ENCODE measurements around the gene SMIM45.

Gene SMIM45

DNA sequence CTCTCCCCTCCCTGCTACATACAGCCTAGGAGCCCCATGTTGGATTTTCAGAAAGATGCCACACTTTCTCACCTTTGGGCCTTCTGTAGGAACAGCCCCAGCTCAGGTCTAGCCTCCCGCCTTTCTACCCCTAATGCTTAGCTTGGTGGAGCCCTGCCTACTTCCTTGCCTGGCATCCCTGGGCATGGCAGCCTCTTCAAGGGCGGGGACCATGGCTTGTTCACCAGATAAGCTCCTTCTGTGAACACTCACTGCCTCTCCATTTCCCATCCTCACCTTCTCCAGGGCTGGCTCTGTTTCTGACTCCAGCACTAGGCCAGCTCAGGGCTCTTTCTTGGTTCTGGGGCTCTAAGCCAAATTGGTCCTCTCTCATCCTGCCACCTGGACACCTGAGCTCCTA, 18.7 kb downstream of the SMIM45 start:
- Histone ChIP-seq H3K36me3 (ENCODE audit: control insufficient read depth in 2 of 2, extremely low read depth in 1 of 2, insufficient read depth in 1 of 2, low read length in 1 of 2) (no peaks in the 10 kb centered on the region), H3K27me3 (replicated peaks in 1 of 2; ENCODE audit: control insufficient read depth in 2 of 2, extremely low read depth in 1 of 2, insufficient read depth in 2 of 2, low read length in 1 of 2) (peaks cover 0 to 46% of the 10 kb centered on the region in 2 experiments), H3K4me1 (ENCODE audit: control insufficient read depth in 1 of 2, extremely low read depth in 1 of 2, insufficient read depth in 2 of 2, low read length in 2 of 2) (no peaks in the 10 kb centered on the region), H3K4me3 (ENCODE audit: control insufficient read depth in 1 of 2, extremely low read depth in 1 of 2, low read length in 1 of 2) (no peak overlapping the region), H3K9me3 (no peaks in the 10 kb centered on the region), H3K27ac (ENCODE audit: low read length) (no peak overlapping the region)
- Mint-ChIP-seq H3K36me3 (no peaks in the 10 kb centered on the region), H3K4me3 (no peak overlapping the region), H3K27ac (no peak overlapping the region), H3K4me1 (peaks cover 0 to 3% (median 0%) of the 10 kb centered on the region in 3 donors), H3K27me3 (peaks cover 17 to 43% of the 10 kb centered on the region in 2 donors), H3K9me3 (no peaks in the 10 kb centered on the region)
- DNase-seq (no peak), ATAC-seq (replicated peaks in 1 of 4) (no peak)
- ChIA-PET CTCF (no interaction called here), POLR2A (no interaction called here)
- 48% methylated on average over 2 of the region's 2 CpGs for WGBS (ENCODE audit: insufficient coverage)

GRCh38 chr22:41971431-41971830, 19.5 kb downstream of the SMIM45 start:
- Histone ChIP-seq H3K9me3 (no peaks in the 10 kb centered on the region), H3K36me3 (ENCODE audit: control insufficient read depth in 2 of 2, extremely low read depth in 1 of 2, insufficient read depth in 1 of 2, low read length in 1 of 2) (no peaks in the 10 kb centered on the region), H3K4me1 (ENCODE audit: control insufficient read depth in 1 of 2, extremely low read depth in 1 of 2, insufficient read depth in 2 of 2, low read length in 2 of 2) (peaks cover 0 to 6% of the 10 kb centered on the region in 2 experiments), H3K27ac (ENCODE audit: low read length) (no peak overlapping the region), H3K27me3 (replicated peaks in 1 of 2; ENCODE audit: control insufficient read depth in 2 of 2, extremely low read depth in 1 of 2, insufficient read depth in 2 of 2, low read length in 1 of 2) (peaks cover 0 to 53% of the 10 kb centered on the region in 2 experiments), H3K4me3 (ENCODE audit: control insufficient read depth in 1 of 2, extremely low read depth in 1 of 2, low read length in 1 of 2) (no peak overlapping the region)
- CTCF ChIA-PET: no interaction called here
- DNase-seq (no peak), ATAC-seq (replicated peaks in 1 of 4) (no peak)
- H3K27me3 Mint-ChIP-seq: peaks cover 24 to 50% of the 10 kb centered on the region in 2 donors
- H3K4me3 Mint-ChIP-seq: no peak overlapping the region
- no peaks in the 10 kb centered on the region for H3K36me3 Mint-ChIP-seq
- POLR2A ChIA-PET: no interaction called here
- peaks cover 0 to 10% (median 5%) of the 10 kb centered on the region in 3 donors for H3K4me1 Mint-ChIP-seq
- 84% methylated on average over 6 of the region's 11 CpGs for WGBS (ENCODE audit: insufficient coverage)
- no peak overlapping the region for H3K27ac Mint-ChIP-seq
- no peaks in the 10 kb centered on the region for H3K9me3 Mint-ChIP-seq

DNA sequence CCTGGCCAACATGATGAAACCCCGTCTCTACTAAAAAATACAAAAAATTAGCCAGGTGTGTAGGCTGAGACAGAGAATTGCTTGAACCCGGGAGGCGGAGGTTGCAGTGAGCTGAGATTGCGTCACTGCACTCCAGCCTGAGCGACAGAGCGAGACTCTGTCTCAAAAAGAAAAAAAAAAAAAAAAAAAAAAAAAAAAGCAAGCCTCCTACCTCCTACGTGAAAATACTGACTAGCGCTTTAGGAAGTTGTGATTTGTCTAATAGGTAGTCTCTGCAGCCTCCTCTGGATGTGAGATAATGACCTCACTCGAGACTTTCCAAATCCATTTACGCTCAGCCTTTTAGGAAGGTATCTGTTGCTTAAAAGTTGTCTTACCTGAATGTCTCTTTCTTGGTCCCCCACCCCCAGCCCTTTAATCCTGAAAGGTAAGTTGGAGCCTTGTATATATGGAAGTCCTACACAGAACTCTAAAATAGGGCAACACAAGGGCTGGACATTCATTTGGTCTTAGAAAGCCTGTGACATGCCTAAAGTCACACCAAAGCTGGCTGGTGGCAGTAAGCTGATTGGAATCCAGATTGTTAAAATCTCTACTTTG, 22.8 kb downstream of the SMIM45 start:
- H3K36me3 ChIP-seq (ENCODE audit: control insufficient read depth in 2 of 2, extremely low read depth in 1 of 2, insufficient read depth in 1 of 2, low read length in 1 of 2): no peaks in the 10 kb centered on the region
- Mint-ChIP-seq H3K4me1 (peaks cover 0 to 14% (median 5%) of the 10 kb centered on the region in 3 donors), H3K9me3 (no peaks in the 10 kb centered on the region), H3K27me3 (peaks cover 24 to 54% of the 10 kb centered on the region in 2 donors), H3K27ac (no peak overlapping the region), H3K36me3 (no peaks in the 10 kb centered on the region), H3K4me3 (peak overlapping the region in 2 of 3 donors; percentile 55 to 72)
- ATAC-seq (replicated peaks in 1 of 4) (no peak), DNase-seq (no peak)
- H3K27ac ChIP-seq (ENCODE audit: low read length): no peak overlapping the region
- ChIA-PET CTCF (no interaction called here), POLR2A (interaction anchor here in 1 of 2 donors (0.6 kb wide), 1 partner anchor 307 kb away, joined by 3 read pairs; no protein-coding TSS in a partner anchor)
- H3K9me3 ChIP-seq: no peaks in the 10 kb centered on the region
- no peak overlapping the region for H3K4me3 ChIP-seq (ENCODE audit: control insufficient read depth in 1 of 2, extremely low read depth in 1 of 2, low read length in 1 of 2)
- peaks cover 3 to 65% of the 10 kb centered on the region in 2 experiments for H3K27me3 ChIP-seq (replicated peaks in 1 of 2; ENCODE audit: control insufficient read depth in 2 of 2, extremely low read depth in 1 of 2, insufficient read depth in 2 of 2, low read length in 1 of 2)
- WGBS (ENCODE audit: insufficient coverage): no CpG with 5 or more reads among the region's 10 CpGs
- peaks cover 0 to 14% of the 10 kb centered on the region in 2 experiments for H3K4me1 ChIP-seq (ENCODE audit: control insufficient read depth in 1 of 2, extremely low read depth in 1 of 2, insufficient read depth in 2 of 2, low read length in 2 of 2)

DNA sequence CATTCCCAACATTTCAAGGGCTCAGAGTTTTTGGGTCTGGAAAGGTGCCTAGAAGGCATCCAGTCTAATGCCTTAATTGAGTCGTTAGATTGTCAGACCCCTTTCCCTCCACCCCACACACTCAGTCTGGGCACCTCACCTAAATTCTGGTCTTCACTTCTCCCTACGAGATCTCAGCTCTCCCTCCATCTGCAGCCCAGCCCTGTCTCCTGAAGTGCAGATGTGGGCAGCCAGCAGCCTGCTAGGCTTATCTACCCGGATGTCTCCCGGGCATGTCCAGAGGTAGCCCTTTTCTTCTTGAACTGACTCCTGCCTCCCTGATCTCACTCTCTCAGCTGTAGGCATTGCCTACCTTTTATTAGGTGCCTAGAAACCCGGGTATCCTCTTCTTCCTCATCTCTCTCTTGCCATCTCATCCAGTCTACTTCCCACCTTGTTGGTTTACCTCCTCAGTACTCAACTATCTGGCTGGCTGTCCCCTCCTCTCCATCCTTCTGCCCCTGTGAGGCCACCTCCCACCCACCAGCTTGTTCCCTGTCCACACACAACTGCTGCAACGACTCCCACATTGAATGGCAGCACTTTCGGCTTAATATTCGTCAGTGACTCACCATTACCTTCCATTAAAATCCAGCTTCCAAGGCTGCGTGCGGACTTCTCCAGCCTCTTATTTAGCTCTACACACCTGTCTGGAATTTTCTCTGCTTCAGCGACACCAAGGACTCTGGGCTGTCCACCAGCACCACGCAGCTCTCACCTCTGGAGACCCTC, 23.5 kb downstream of the SMIM45 start:
- ATAC-seq (replicated peaks in 1 of 4) (no peak), DNase-seq (no peak)
- H3K27me3 ChIP-seq (replicated peaks in 1 of 2; ENCODE audit: control insufficient read depth in 2 of 2, extremely low read depth in 1 of 2, insufficient read depth in 2 of 2, low read length in 1 of 2): peaks cover 3 to 65% of the 10 kb centered on the region in 2 experiments
- H3K4me1 ChIP-seq (ENCODE audit: control insufficient read depth in 1 of 2, extremely low read depth in 1 of 2, insufficient read depth in 2 of 2, low read length in 2 of 2): peaks cover 0 to 14% of the 10 kb centered on the region in 2 experiments
- POLR2A ChIA-PET: interaction anchor here in 1 of 2 donors (0.6 kb wide), 1 partner anchor 308 kb away, joined by 3 read pairs; no protein-coding TSS in a partner anchor
- H3K4me1 Mint-ChIP-seq: peaks cover 0 to 14% (median 5%) of the 10 kb centered on the region in 3 donors
- peak overlapping the region; percentile 55 to 72 (median 68) for H3K4me3 Mint-ChIP-seq
- H3K9me3 ChIP-seq: no peaks in the 10 kb centered on the region
- 82% methylated on average over 10 of the region's 12 CpGs for WGBS (ENCODE audit: insufficient coverage)
- peaks cover 24 to 49% of the 10 kb centered on the region in 2 donors for H3K27me3 Mint-ChIP-seq
- H3K27ac ChIP-seq (ENCODE audit: low read length): no peak overlapping the region
- no peak overlapping the region for H3K27ac Mint-ChIP-seq
- H3K9me3 Mint-ChIP-seq: no peaks in the 10 kb centered on the region
- CTCF ChIA-PET: no interaction called here
- no peak overlapping the region for H3K4me3 ChIP-seq (ENCODE audit: control insufficient read depth in 1 of 2, extremely low read depth in 1 of 2, low read length in 1 of 2)
- no peaks in the 10 kb centered on the region for H3K36me3 ChIP-seq (ENCODE audit: control insufficient read depth in 2 of 2, extremely low read depth in 1 of 2, insufficient read depth in 1 of 2, low read length in 1 of 2)
- H3K36me3 Mint-ChIP-seq: no peaks in the 10 kb centered on the region

GRCh38 chr22:41976070-41976901, 24.3 kb downstream of the SMIM45 start:
- Mint-ChIP-seq H3K27me3 (peaks cover 23 to 43% of the 10 kb centered on the region in 2 donors), H3K36me3 (no peaks in the 10 kb centered on the region), H3K4me3 (peak overlapping the region; percentile 55 to 72 (median 68)), H3K9me3 (no peaks in the 10 kb centered on the region), H3K4me1 (peaks cover 0 to 14% (median 5%) of the 10 kb centered on the region in 3 donors), H3K27ac (no peak overlapping the region)
- Histone ChIP-seq H3K27ac (ENCODE audit: low read length) (no peak overlapping the region), H3K27me3 (replicated peaks in 1 of 2; ENCODE audit: control insufficient read depth in 2 of 2, extremely low read depth in 1 of 2, insufficient read depth in 2 of 2, low read length in 1 of 2) (peaks cover 3 to 59% of the 10 kb centered on the region in 2 experiments), H3K4me3 (ENCODE audit: control insufficient read depth in 1 of 2, extremely low read depth in 1 of 2, low read length in 1 of 2) (peak overlapping the region; percentile 3 to 19), H3K36me3 (ENCODE audit: control insufficient read depth in 2 of 2, extremely low read depth in 1 of 2, insufficient read depth in 1 of 2, low read length in 1 of 2) (no peaks in the 10 kb centered on the region), H3K4me1 (ENCODE audit: control insufficient read depth in 1 of 2, extremely low read depth in 1 of 2, insufficient read depth in 2 of 2, low read length in 2 of 2) (peaks cover 0 to 14% of the 10 kb centered on the region in 2 experiments), H3K9me3 (no peaks in the 10 kb centered on the region)
- ChIA-PET POLR2A (no interaction called here), CTCF (no interaction called here)
- DNase-seq (peak in 19 of 35 experiments; percentile 7 to 66 (median 28)), ATAC-seq (replicated peaks in 1 of 4) (peak; percentile 73 to 88 (median 84))
- under 1% methylated on average over 70 of the region's 72 CpGs for WGBS (ENCODE audit: insufficient coverage)

Measured in T-cell (primary cell).